OCI-LY3 (cell line): ENCODE results near the gene ACBD6.

Source experiments
- EZH2phosphoT487 ChIP-seq: fragments of 200-600 bp; shearing (Covaris generic); IDR thresholded peaks from 2 replicates; pipeline ENCODE4 v1.6.1; 2018; ENCODE audit warnings: antibody characterized with exemption, mixed run types, low read depth
- TF ChIP-seq, protein P1 (sequence below): fragments of 200-600, 300-600 bp; sonication (generic); IDR thresholded peaks from 2 replicates; pipeline ENCODE4 v1.5.1; 2014; ENCODE audit warnings: antibody characterized with exemption, low read length, low read depth

DNA sequence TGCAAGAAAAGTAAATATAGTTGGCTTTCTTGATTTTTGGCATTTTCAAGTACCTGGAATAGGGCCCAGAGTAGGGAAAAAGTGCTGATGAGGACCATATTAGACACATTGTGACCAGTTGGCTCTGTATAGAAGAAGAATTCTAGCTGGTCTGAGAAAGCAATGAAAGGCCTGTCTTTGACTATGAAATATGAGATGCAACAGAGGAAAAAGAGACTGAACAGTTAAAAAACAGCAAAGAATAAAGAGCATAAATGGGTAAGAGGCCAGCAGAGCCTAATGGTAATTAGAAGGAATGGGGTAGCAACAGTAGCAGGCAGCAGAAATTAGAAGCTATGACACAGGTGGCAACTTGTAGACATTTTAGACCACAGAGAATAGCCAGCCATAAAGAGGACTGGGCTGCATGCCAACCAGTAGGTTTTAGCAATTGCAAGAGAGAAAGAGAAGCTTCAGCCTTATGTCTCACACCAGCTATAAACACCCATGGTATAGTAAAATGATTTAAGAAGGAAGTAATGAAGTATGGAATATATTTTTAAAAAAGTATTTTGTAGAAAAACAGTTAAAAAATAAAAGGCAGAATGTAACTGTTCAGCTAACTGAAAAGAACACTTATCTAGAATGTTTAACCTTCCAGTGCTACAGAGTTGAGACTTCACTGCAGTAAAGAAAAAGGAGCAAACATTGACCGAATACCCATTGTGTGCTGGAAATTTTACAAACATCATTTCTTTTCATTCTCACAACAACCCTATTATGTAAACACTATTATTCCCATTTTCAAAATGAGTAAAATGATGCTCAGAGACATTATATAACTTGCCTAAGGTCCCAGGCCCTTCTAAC, 158.2 kb downstream of the ACBD6 start:
- TF ChIP-seq, protein P1, sequence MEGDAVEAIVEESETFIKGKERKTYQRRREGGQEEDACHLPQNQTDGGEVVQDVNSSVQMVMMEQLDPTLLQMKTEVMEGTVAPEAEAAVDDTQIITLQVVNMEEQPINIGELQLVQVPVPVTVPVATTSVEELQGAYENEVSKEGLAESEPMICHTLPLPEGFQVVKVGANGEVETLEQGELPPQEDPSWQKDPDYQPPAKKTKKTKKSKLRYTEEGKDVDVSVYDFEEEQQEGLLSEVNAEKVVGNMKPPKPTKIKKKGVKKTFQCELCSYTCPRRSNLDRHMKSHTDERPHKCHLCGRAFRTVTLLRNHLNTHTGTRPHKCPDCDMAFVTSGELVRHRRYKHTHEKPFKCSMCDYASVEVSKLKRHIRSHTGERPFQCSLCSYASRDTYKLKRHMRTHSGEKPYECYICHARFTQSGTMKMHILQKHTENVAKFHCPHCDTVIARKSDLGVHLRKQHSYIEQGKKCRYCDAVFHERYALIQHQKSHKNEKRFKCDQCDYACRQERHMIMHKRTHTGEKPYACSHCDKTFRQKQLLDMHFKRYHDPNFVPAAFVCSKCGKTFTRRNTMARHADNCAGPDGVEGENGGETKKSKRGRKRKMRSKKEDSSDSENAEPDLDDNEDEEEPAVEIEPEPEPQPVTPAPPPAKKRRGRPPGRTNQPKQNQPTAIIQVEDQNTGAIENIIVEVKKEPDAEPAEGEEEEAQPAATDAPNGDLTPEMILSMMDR = no peak
- no peak for TF ChIP-seq EZH2phosphoT487
